Measurements from ENCODE around the gene HECW1.
A peak's percentile ranks its signal among the peaks of the same experiment; 100 is the strongest.

HECW1 gene

DNA sequence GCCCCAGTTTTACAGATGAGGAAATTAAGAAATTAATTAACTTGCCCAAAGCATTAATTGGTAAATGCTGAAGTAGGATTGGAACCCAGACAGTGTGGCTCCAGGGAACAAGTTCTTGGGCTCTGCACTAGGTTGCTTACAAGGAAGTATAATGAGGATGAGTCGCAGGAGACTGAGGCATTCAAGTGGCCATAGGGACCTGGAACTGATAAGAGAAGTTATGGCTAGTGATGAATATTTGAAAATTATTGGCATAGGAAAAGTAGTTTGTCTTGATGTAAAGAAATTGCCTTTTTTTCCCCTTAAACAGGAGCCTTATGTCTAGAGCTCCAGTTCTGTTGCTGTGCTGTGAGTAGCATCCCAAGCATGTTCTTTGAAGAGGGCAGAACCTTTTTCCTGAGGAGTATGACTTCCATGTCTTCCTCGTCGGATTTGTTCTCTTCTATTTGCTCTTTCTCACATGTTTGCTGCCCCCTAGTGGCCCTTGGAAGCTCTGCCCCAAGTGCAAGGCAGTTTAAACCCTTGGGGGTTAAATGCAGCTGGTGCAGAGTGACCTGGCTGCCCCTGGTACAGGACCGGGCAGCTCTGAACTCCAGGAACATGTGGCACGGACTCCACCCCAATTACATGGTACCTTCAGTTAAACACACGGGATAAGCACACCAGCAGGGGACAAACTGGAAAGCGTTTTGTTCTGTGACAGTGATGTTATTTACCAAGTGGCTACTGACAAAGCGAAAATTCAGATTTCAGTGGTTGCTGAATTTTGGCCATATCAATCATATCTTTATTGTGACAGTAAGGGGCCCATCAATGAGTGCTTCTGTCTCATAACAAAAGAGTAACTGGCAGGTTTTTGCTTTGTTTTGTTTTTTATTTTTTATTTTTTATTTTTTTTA lies 148.8 kb downstream of the HECW1 start:
- peak; percentile 69 to 71 for DNase-seq (ENCODE audit: low read depth in 2 of 2)

GRCh38 chr7:43265139-43265538 lies 152.7 kb downstream of the HECW1 start:
- DNase-seq (ENCODE audit: low read depth in 2 of 2) = no peak

GRCh38 chr7:43273939-43274719 lies 161.7 kb downstream of the HECW1 start:
- DNase-seq (ENCODE audit: low read depth in 2 of 2) = no peak

DNA sequence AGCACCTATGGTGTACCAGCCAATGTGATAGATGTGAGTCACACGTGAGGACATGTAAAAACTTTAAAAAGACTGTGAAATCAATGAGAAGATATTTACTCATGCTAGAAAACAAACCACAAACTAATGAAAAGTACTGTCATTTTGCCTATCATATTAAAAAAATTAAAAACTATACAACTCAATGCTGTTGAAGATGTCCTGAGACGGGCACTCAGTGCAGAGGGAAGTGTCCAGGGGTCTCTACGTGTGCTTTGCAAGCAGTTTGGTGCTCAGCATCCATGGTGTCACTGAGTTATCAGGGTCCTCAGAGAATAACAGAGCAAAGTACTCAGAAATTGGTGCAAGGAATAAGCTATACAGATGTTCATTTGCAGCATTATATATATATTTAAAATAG lies 162.3 kb downstream of the HECW1 start:
- DNase-seq (ENCODE audit: low read depth in 2 of 2) = no peak

DNA sequence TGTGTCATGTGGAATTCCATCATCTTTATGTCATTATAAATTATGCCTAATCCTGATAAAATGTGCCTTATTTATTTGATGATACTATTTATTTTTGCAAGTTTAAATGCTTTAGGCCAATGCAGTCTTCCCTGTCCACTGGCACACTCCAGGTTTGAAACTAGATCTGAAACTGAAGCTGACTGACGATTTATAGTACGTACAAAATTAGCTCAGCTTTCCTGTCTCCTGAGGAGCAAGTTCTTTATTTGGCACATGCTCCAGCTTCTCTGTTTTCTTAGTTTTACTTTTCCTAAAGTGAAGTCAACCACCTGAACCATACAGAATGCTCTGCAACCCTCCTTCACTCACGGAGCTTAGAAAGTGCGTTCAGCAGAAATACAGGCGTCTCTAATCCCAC lies 164.1 kb downstream of the HECW1 start:
- no peak for DNase-seq (ENCODE audit: low read depth in 2 of 2)

DNA sequence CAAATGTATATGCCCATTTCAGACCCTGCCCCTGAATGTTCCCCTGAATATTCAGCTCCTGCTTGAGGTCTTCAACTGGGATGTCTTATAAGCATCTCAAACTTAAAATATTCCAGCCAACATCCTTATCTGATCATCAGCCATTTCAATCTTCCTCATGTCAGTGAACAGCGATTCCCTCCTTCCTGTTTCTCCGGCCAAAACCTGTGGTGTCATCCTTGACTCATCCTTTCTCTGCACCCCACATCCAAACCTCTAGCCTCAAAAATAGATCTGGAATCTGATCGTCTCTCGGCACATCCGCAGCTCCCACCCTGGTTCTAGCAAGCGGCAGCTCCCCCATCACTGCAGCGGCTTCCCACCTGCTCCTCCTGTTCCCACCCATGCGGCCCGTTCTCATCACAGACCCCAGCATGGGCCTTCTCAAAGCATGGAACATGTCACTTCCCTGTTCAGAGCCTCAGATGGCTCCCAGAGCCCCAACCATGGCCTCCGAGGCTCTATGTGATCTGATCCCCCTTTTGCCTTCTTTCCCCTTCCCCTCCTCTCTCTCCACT lies 165.7 kb downstream of the HECW1 start:
- DNase-seq (ENCODE audit: low read depth in 2 of 2) = no peak

DNA sequence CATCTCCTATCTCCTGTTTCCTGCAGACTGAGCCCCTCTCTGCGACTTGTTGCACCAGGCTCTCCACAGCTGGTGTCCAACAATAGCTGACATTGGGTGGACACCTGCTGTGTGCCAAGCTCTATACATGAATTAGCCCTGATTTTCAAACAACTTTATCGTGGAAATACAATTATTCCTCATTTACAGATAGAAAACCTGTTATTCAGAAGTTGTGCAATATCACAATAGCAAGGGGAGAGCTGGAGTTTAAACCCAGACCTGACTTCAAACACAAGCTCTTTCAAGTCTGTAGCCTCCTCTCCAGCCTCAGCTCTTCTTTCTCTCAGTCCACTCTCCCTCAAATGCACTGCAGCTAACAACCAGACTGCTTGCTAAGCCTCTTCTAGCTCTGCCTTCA lies 168.8 kb downstream of the HECW1 start:
- DNase-seq (ENCODE audit: low read depth in 2 of 2) = no peak

GRCh38 chr7:43283706-43284105 lies 171.3 kb downstream of the HECW1 start:
- DNase-seq (ENCODE audit: low read depth in 2 of 2) = no peak

DNA sequence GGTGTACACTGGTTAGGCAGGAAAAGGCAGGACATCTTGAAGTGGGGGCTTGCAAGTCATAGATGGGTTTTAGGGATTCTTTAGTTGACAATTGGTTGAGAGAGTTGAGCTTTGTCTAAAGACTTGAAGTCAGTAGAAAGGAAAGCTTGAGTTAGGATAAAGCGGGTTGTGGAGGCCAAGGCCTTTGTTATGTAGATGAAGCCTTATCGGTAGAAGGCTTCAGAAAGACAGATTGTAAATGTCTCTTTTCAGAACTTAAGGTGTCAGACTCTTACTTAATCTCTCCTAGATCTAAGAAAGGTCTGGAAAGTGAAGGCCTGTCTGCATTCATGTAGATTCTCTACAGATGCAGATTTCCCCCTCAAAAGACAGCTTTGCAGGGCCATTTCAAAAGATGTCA lies 177.4 kb downstream of the HECW1 start:
- no peak for DNase-seq (ENCODE audit: low read depth in 2 of 2)

GRCh38 chr7:43290978-43291377 lies 178.5 kb downstream of the HECW1 start:
- no peak for DNase-seq (ENCODE audit: low read depth in 2 of 2)

GRCh38 chr7:43291789-43292188 lies 179.3 kb downstream of the HECW1 start:
- DNase-seq (ENCODE audit: low read depth in 2 of 2) = no peak

GRCh38 chr7:43292384-43292783 lies 179.9 kb downstream of the HECW1 start:
- no peak for DNase-seq (ENCODE audit: low read depth in 2 of 2)

DNA sequence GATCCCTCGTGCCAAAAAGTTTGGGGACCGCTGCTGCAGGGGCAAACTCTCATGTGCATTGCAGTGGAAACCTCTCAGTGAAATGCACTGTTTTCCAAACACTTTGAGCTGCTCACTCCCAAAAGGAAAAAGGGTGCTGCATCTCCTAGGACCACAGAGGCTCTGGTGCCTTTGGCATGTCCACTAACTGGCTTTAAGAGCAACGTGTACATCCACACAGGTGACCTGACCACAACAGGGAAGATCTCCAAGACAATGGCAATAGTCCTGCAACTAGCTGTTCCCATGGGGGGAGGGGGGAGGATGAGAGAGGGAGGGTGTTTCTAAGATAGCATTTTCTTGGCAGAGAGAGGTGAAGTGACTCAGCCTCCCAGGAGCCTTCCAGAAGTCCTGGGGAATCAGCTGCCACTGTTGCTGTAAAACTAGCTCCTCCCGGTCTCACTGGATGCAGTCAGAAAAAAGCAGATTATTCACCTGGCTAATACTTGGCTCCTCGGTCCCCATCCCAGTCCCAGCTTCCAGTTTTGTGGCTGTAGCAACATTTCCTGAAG lies 181.7 kb downstream of the HECW1 start:
- DNase-seq (ENCODE audit: low read depth in 2 of 2) = peak; percentile 39

DNA sequence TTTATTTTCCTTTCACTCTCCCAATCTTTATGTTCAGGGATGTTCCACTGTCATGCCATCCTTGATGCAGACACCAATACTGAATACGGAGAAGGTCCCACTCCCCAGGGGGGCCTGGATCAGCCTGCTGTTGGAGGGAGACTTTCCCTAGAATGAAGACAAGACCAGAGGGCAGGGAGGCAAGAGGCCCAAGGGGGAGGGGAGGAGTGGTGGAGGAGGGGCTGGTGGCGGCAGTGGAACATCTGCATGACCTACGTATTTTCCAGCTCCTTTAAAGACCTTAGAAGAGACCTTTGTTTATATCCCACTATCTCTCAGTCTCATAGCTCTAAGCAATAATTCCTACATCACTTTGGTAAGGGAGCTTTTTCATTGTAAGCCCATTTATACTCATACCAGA lies 183.0 kb downstream of the HECW1 start:
- no peak for DNase-seq (ENCODE audit: low read depth in 2 of 2)

DNA sequence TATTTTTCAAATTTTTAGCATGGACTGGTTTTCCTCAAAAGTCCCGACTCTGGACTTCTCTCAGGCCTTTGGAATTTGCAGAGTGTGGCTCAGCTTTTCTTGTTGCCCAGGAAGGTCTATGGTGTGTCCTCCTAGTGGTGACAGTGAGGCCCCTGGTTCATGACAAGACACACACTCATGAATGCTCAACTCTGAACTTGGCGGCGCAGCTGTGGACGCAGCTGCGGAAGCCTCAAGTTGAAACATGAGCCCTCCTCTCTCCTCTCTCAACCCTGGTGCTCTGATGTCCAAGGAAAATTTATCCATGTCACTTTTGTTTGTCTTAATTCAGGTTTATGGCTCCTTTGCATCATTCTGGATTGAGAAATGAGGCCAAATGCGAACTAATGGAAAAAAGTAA lies 183.9 kb downstream of the HECW1 start:
- DNase-seq (ENCODE audit: low read depth in 2 of 2) = no peak

GRCh38 chr7:43298617-43299016 lies 186.2 kb downstream of the HECW1 start:
- DNase-seq (ENCODE audit: low read depth in 2 of 2) = no peak

- no peak for DNase-seq (ENCODE audit: low read depth in 2 of 2)
Observed at GRCh38 chr7:43300121-43300520, 187.7 kb downstream of the HECW1 start.

- no peak for DNase-seq (ENCODE audit: low read depth in 2 of 2)
Observed at GRCh38 chr7:43302211-43302711, 189.8 kb downstream of the HECW1 start.

GRCh38 chr7:43302773-43303460 lies 190.5 kb downstream of the HECW1 start:
- DNase-seq (ENCODE audit: low read depth in 2 of 2) = no peak

- no peak for DNase-seq (ENCODE audit: low read depth in 2 of 2)
Observed at GRCh38 chr7:43303740-43304241, 191.3 kb downstream of the HECW1 start.

DNA sequence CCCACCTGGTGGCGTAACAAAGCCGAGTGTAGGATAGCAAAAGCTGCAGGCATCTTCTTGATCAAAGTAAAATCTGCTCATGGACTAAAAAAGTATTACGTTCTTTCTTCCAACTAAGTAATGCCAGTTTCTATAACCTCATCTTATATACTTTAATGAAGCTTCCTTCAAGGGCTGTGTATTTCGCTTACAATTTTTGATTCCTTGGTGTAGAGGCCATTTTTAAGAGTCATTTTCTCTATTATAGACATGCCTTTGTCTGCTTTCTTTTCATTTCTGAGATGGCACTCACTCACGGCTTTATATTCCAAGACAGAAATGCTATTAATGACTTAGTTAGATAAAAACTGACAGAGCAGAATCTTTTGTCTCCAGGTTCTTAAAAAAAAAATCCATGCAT lies 194.0 kb downstream of the HECW1 start:
- DNase-seq (ENCODE audit: low read depth in 2 of 2) = no peak

Measured in fibroblast of skin of left biceps (primary cell).